Adrenal gland (tissue), 12 donors: ENCODE measurements around the gene ACVR1B. TPM values are rescaled to one million over a fixed set of nuclear protein-coding genes. Genes with fewer than 3 reads are reported as not detected.
A peak's percentile ranks its signal among the peaks of the same experiment; 100 is the strongest.

Source experiments
- DNase-seq, 7 donors: peaks; one replicate each; pipeline ENCODE4 v3.0.0-alpha.2; 2019 to 2020
- H3K27ac ChIP-seq, 5 donors: fragments of 200-600 bp; sonication (generic) in 4 of 5; 1 replicate in 3 of 5; 2 replicates in 2 of 5; pipeline versions ENCODE4 v1.5.1 to v1.8.0; 2016 to 2020; ENCODE audit warnings: mild to moderate bottlenecking in 1 of 5
- H3K27me3 ChIP-seq: fragments of 200-600 bp; 2 replicates; pipeline ENCODE4 v1.8.0; 2021
- H3K36me3 ChIP-seq, 2 donors: fragments of 200-600 bp; replicated peaks in 1 of 2; 1 replicate in 1 of 2; 2 replicates in 1 of 2; pipeline versions ENCODE4 v1.5.1 to v1.8.0; 2018 to 2022
- H3K4me1 ChIP-seq, 2 donors: fragments of 200-600 bp; replicated peaks in 1 of 2; 1 replicate in 1 of 2; 2 replicates in 1 of 2; pipeline versions ENCODE4 v1.5.1 to v1.8.0; 2018 to 2021
- H3K4me3 ChIP-seq, 4 donors: fragments of 200-600 bp; sonication (generic) in 3 of 4; one replicate each; pipeline ENCODE4 v1.5.1; 2016 to 2018
- H3K9me3 ChIP-seq, 3 donors: fragments of 200-600 bp; sonication (generic) in 1 of 3; replicated peaks in 1 of 3; 1 replicate in 2 of 3; 2 replicates in 1 of 3; pipeline versions ENCODE4 v1.5.1 to v1.8.0; 2016 to 2021
- CTCF ChIP-seq, 6 experiments: fragments of 450-650 bp in 4 of 6; fragments of 200-600 bp in 2 of 6; sonication (generic) in 1 of 6; IDR thresholded peaks; 1 replicate in 5 of 6; 2 replicates in 1 of 6; pipeline versions ENCODE4 v1.5.1 to v1.8.0; 2016 to 2021; ENCODE audit warnings: antibody characterized with exemption in 6 of 6, mild to moderate bottlenecking in 2 of 6, moderate library complexity in 1 of 6
- POLR2A ChIP-seq, 2 donors: fragments of 450-650 bp; IDR thresholded peaks; one replicate each; pipeline ENCODE4 v1.6.1; 2017; ENCODE audit warnings: antibody characterized with exemption in 2 of 2, mild to moderate bottlenecking in 2 of 2, moderate library complexity in 1 of 2
- WGBS, 4 donors: extraction: QIAGEN DNeasy Blood & Tissue Kit in 2 of 4; methylation state at CpG; one replicate each; pipeline versions ENCODE4 v1.1.5 to v1.1.7; 2013 to 2017; 5-methylcytosine and 5-hydroxymethylcytosine counted together
- intact Hi-C, 2 donors: fragments of 100-400 bp; cut with DNase I; formaldehyde crosslinking; loops; one replicate each; pipeline versions ENCODE4 v1.14.1 to v1.15.0; 2022 to 2023
- polyA plus RNA-seq, 3 donors: library from polyadenylated mRNA; stranded (reverse); fragments of 200-250 nt in 2 of 3; fragments of 350-450 nt in 1 of 3; fragmentation: Illumina TruSeq in 1 of 3; extraction: RNeasy Lipid Tissue Mini Kit (QIAGEN cat#74804) in 1 of 3; gene quantifications; one replicate each; pipeline ENCODE4 v1.2.3, GENCODE V29; 2013 to 2014
- total RNA-seq, 9 donors: library from RNA; depleted of rRNA in 4 of 9; stranded (reverse); fragments of >200 nt in 4 of 9; fragments of 120-200 nt in 1 of 9; fragmentation: NEBNext Ultra II Directional in 1 of 9; extraction: Animal tissue kit (Norgen Biotek cat#: 25700) in 1 of 9; gene quantifications; one replicate each; pipeline versions ENCODE4 v1.1.0 to v1.2.4, GENCODE V29; 2013 to 2023
- donor health status: healthy with polysubstance abuse.
- donor health status: Bipolar disorder and iron deficiency.
- donor health status: DM: yes; HTN: yes; CAD: no.
- donor health status: DM: no; HTN: no; CAD: no.
- donor health status: DM: no; HTN: no; CAD: no.
- donor health status: DM: yes; HTN: yes; CAD: no.

The ACVR1B gene
- total and polyA plus RNA-seq, 12 donors = 6.3 to 26.3 (median 13.9) TPM

GRCh38 chr12:52005903-52006703 is 54.6 kb downstream of the ACVR1B start:
- intact Hi-C loops = loop anchor here in 1 of 2 donors (5.0 kb wide), 1 partner anchor 81 kb away; no protein-coding TSS in a partner anchor
- WGBS, 4 donors = 29 to 37% (median 34%) methylated on average over 26 to 28 of the region's 28 CpGs

GRCh38 chr12:52006726-52007157 is 55.2 kb downstream of the ACVR1B start, which contains the start of gene TAMALIN:
Gene TAMALIN (plus strand): TSS chr12:52006946. CDS start chr12:52007020, 74 bp downstream.
- Histone ChIP-seq H3K27me3 (peaks cover 13% of the 10 kb centered on the region), H3K4me3 (peak within 1 kb of the TSS in 2 of 4 donors; percentile 19 to 78), H3K27ac (peak within 1 kb of the TSS in 4 of 5 donors; percentile 54 to 88 (median 62)), H3K36me3 (no peaks in the 10 kb centered on the region), H3K9me3 (no peaks in the 10 kb centered on the region), H3K4me1 (peaks cover 0 to 12% of the 10 kb centered on the region in 2 donors)
- intact Hi-C loops = loop anchor here in 1 of 2 donors (5.0 kb wide), 1 partner anchor 81 kb away; no protein-coding TSS in a partner anchor
- WGBS, 4 donors = 0 to 1% (median 0%) methylated on average over 7 to 60 of the region's 60 CpGs
- TF ChIP-seq CTCF (IDR thresholded peaks at IDR 0.05) = no peak
- peak; percentile 73 to 95 for TF ChIP-seq POLR2A (IDR thresholded peaks at IDR 0.05)
- DNase-seq = peak in 6 of 7 donors; percentile 29 to 68 (median 52)

More at GRCh38 chr12:52005903-52006703, 54.6 kb downstream of the ACVR1B start:
- peaks cover 13% of the 10 kb centered on the region for H3K27me3 ChIP-seq
- H3K9me3 ChIP-seq = no peaks in the 10 kb centered on the region
- H3K27ac ChIP-seq = peak overlapping the region in 1 of 5 donors; percentile 68
- H3K4me3 ChIP-seq = peak overlapping the region in 1 of 4 donors; percentile 78
- H3K36me3 ChIP-seq = no peaks in the 10 kb centered on the region
- DNase-seq = peak in 5 of 7 donors; percentile 62 to 83 (median 69)
- TF ChIP-seq CTCF (IDR thresholded peaks at IDR 0.05) (no peak), POLR2A (IDR thresholded peaks at IDR 0.05) (no peak)
- peaks cover 0 to 12% of the 10 kb centered on the region in 2 donors for H3K4me1 ChIP-seq

- peak overlapping the region in 2 of 4 donors; percentile 19 to 78 for H3K4me3 ChIP-seq
- intact Hi-C loops = loop anchor here in 1 of 2 donors (5.0 kb wide), 1 partner anchor 80 kb away; no protein-coding TSS in a partner anchor
- no peaks in the 10 kb centered on the region for H3K36me3 ChIP-seq
- 6 to 10% (median 8%) methylated on average over 12 to 72 of the region's 72 CpGs for WGBS, 4 donors
- H3K27ac ChIP-seq = peak overlapping the region in 4 of 5 donors; percentile 54 to 88 (median 62)
- DNase-seq = peak in 2 of 7 donors; percentile 31 to 43
- no peaks in the 10 kb centered on the region for H3K9me3 ChIP-seq
- peaks cover 13% of the 10 kb centered on the region for H3K27me3 ChIP-seq
- H3K4me1 ChIP-seq = peaks cover 0 to 12% of the 10 kb centered on the region in 2 donors
- TF ChIP-seq CTCF (IDR thresholded peaks at IDR 0.05) = no peak
- no peak for TF ChIP-seq POLR2A (IDR thresholded peaks at IDR 0.05)
Measured at GRCh38 chr12:52007158-52007921, 55.8 kb downstream of the ACVR1B start.
